OCI-LY7 (cell line): ENCODE data around the gene CDKN2B-AS1. TPM values are rescaled to one million over a fixed set of nuclear protein-coding genes. Genes with fewer than 3 reads are reported as not detected.

Experiments used
- BruUV-seq: library from RNA; stranded (reverse); fragments of 400-500 nt; replicated peaks from 2 replicates; lab custom pipeline; 2021; lab: Mats Ljungman, UMichigan
- CTCF ChIA-PET: fragments of 300-600 bp; sonication (Branson Sonifier 250); formaldehyde crosslinking; loops from one replicate; lab custom pipeline; 2022; ENCODE audit warnings: antibody characterized with exemption; ENCODE audit not compliant: unreplicated experiment; lab: Charles Lee
- POLR2A ChIA-PET: fragments of 300-600 bp; sonication (Branson Sonifier 250); formaldehyde crosslinking; loops from one replicate; lab custom pipeline; 2022; ENCODE audit warnings: antibody characterized with exemption; lab: Charles Lee
- DNase-seq: peaks from one replicate; pipeline ENCODE4 v3.0.0-alpha.2; 2015; ENCODE audit warnings: low spot score
- H2AFZ ChIP-seq: fragments of 200-600 bp; sonication (generic), shearing (Covaris generic); 2 replicates; pipeline ENCODE4 v1.6.1; 2014; ENCODE audit warnings: mild to moderate bottlenecking, antibody characterized with exemption, low read length, moderate library complexity
- H3K27ac ChIP-seq: fragments of 200-600 bp; sonication (generic); 2 replicates; pipeline ENCODE4 v1.5.1; 2014; ENCODE audit warnings: mixed run types, low read depth, mild to moderate bottlenecking, moderate library complexity, low read length, inconsistent platforms; ENCODE audit not compliant: poor library complexity, severe bottlenecking
- H3K36me3 ChIP-seq: fragments of 200-600 bp; sonication (generic); 2 replicates; pipeline ENCODE4 v1.6.1; 2014; ENCODE audit warnings: mild to moderate bottlenecking, antibody characterized with exemption, low read length, moderate library complexity, mixed read lengths; ENCODE audit not compliant: insufficient read depth
- H3K4me1 ChIP-seq: fragments of 200-600 bp; sonication (generic); 2 replicates; pipeline ENCODE4 v1.5.1; 2014; ENCODE audit warnings: mild to moderate bottlenecking, low read length; ENCODE audit not compliant: insufficient read depth, poor library complexity, severe bottlenecking
- H3K4me2 ChIP-seq: fragments of 200-600 bp; sonication (generic); 2 replicates; pipeline ENCODE4 v1.6.1; 2014; ENCODE audit warnings: mild to moderate bottlenecking, low read length
- H3K4me3 ChIP-seq: fragments of 200-600 bp; sonication (generic); 2 replicates; pipeline ENCODE4 v1.5.1; 2014; ENCODE audit warnings: mild to moderate bottlenecking, low read depth, low read length; ENCODE audit not compliant: poor library complexity, severe bottlenecking
- H3K79me2 ChIP-seq: fragments of 200-600 bp; sonication (generic); 2 replicates; pipeline ENCODE4 v1.6.1; 2016; ENCODE audit warnings: low read depth, mild to moderate bottlenecking, low read length, moderate library complexity, mixed read lengths; ENCODE audit not compliant: insufficient read depth
- H3K9me2 ChIP-seq: fragments of 200-600 bp; sonication (generic); 2 replicates; pipeline ENCODE4 v1.6.1; 2016; ENCODE audit warnings: mild to moderate bottlenecking, low read length, mixed read lengths; ENCODE audit not compliant: insufficient read depth
- H3K9me3 ChIP-seq: fragments of 200-600 bp; sonication (generic); 2 replicates; pipeline ENCODE4 v1.6.1; 2014; ENCODE audit warnings: mild to moderate bottlenecking, mixed run types, low read length, mixed read lengths
- H4K20me1 ChIP-seq: fragments of 200-600 bp; sonication (generic); 2 replicates; pipeline ENCODE4 v1.6.1; 2014; ENCODE audit warnings: mild to moderate bottlenecking, antibody characterized with exemption, low read length, moderate library complexity, mixed read lengths; ENCODE audit not compliant: insufficient read depth
- EZH2phosphoT487 ChIP-seq: fragments of 200-600 bp; sonication (generic); IDR thresholded peaks from 2 replicates; pipeline ENCODE4 v1.6.1; 2018; ENCODE audit warnings: low read depth, borderline replicate concordance, mild to moderate bottlenecking, mixed run types, antibody characterized with exemption, low read length, moderate library complexity, mixed read lengths
- intact Hi-C: fragments of 100-400 bp; cut with micrococcal nuclease; formaldehyde crosslinking; loops from one replicate; pipeline ENCODE4 v1.10.0; 2022; ENCODE audit not compliant: unreplicated experiment
- total RNA-seq, 2 experiments: library from RNA; depleted of rRNA in 1 of 2; stranded (reverse); fragments of >200 nt in 1 of 2; shearing (Covaris generic) in 1 of 2; gene quantifications; 2 replicates each; pipeline ENCODE4 v1.2.3, GENCODE V29; 2014 to 2022
- TF ChIP-seq, protein P1 (sequence below): fragments of 200-600 bp; sonication (generic); conservative IDR thresholded peaks from 2 replicates; pipeline ENCODE4 v1.5.1; 2014; ENCODE audit warnings: mild to moderate bottlenecking, antibody characterized with exemption, low read length, moderate library complexity, mixed read lengths

CDKN2B-AS1 gene
- total RNA-seq, 2 experiments from 2014 or later = 20.4 to 24.3 TPM

DNA sequence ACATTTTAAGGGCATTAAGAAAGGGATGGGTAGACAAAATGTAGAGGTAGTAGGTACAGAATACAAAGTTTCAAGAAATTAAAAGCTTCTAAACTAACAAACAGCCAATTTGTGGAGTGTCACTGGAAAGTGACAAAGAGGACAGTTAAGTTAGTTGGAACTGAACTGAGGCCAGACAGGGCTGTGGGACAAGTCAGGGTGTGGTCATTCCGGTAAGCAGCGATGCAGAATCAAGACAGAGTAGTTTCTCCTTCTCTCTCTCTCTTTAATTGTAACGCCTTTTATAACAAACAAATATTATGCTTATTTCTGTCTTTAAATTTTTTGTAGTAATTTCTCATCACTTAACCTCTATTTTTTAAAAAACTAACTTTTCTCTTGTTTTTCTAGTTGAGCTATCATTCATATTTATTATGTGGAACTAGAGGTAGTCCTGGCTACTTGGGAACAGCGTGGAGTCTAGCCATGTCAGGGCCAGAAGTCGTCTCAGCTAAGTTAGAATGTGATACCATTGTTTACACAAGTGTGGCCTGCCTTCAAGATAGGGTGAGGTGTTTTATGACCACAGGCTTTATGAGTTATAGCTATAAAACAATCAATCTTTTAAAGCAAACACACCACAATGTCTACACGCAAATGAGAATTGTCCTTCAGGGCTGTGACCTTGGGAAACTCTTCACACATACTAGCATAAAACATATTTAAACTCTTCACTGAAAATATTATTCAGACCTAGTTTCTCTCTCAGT, 129.8 kb downstream of the CDKN2B-AS1 start:
- Histone ChIP-seq H3K4me3 (no peak overlapping the region), H3K9me2 (no peaks in the 10 kb centered on the region), H3K4me1 (peaks cover 7% of the 10 kb centered on the region), H3K27ac (no peak overlapping the region), H3K4me2 (no peak overlapping the region), H3K79me2 (no peaks in the 10 kb centered on the region), H4K20me1 (no peaks in the 10 kb centered on the region), H3K9me3 (no peaks in the 10 kb centered on the region; the same call in 1 of the 2 replicates), H2AFZ (no peak overlapping the region), H3K36me3 (no peaks in the 10 kb centered on the region)
- POLR2A ChIA-PET = interaction anchor here (0.6 to 1.1 kb wide), 2 partner anchors 12 to 20 kb away, joined by 3 read pairs; no protein-coding TSS in a partner anchor
- DNase-seq = no peak
- BruUV-seq = no TSS peak
- CTCF ChIA-PET = no interaction called here
- TF ChIP-seq, protein P1, sequence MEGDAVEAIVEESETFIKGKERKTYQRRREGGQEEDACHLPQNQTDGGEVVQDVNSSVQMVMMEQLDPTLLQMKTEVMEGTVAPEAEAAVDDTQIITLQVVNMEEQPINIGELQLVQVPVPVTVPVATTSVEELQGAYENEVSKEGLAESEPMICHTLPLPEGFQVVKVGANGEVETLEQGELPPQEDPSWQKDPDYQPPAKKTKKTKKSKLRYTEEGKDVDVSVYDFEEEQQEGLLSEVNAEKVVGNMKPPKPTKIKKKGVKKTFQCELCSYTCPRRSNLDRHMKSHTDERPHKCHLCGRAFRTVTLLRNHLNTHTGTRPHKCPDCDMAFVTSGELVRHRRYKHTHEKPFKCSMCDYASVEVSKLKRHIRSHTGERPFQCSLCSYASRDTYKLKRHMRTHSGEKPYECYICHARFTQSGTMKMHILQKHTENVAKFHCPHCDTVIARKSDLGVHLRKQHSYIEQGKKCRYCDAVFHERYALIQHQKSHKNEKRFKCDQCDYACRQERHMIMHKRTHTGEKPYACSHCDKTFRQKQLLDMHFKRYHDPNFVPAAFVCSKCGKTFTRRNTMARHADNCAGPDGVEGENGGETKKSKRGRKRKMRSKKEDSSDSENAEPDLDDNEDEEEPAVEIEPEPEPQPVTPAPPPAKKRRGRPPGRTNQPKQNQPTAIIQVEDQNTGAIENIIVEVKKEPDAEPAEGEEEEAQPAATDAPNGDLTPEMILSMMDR = no peak
- no peak for TF ChIP-seq EZH2phosphoT487
- intact Hi-C loops = loop anchor here (5.0 kb wide), 1 partner anchor 312 kb away; no protein-coding TSS in a partner anchor

DNA sequence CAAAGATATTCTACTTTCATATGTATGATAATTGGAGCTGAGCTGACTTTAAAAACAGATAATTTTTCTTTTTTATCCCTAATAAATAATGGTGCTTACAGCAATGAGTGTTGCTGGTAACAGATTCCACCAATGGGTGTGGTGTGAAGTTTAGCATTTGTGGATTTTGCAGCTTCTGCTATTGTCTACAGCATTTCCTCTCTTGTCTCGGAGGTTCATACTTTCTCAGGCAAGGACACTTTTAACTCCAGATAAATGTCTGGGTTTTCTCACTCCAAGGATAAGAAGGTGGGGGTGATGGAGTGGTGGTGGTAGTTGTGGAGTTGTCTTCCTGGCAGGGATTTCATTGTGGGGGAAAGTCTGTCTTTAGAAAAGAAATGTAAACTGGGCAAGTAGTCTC, 134.5 kb downstream of the CDKN2B-AS1 start:
- Histone ChIP-seq H3K27ac (no peak overlapping the region), H3K9me3 (no peaks in the 10 kb centered on the region), H3K9me2 (no peaks in the 10 kb centered on the region), H3K36me3 (no peaks in the 10 kb centered on the region), H3K4me2 (peak overlapping the region; percentile 56), H3K4me1 (peaks cover 24% of the 10 kb centered on the region), H3K4me3 (no peak overlapping the region), H3K79me2 (no peaks in the 10 kb centered on the region), H2AFZ (peak overlapping the region; percentile 96), H4K20me1 (no peaks in the 10 kb centered on the region)
- no peak for DNase-seq
- CTCF ChIA-PET = no interaction called here
- TF ChIP-seq EZH2phosphoT487 = no peak
- TF ChIP-seq, protein P1 = no peak
- POLR2A ChIA-PET = no interaction called here
- BruUV-seq = no TSS peak
- intact Hi-C loops = no loop called here

- H3K9me3 ChIP-seq = no peaks in the 10 kb centered on the region
- POLR2A ChIA-PET = interaction anchor here (0.7 to 1.0 kb wide), 5 partner anchors 11 to 88 kb away, joined by 3 read pairs; no protein-coding TSS in a partner anchor
- H3K4me1 ChIP-seq = peaks cover 24% of the 10 kb centered on the region
- no peaks in the 10 kb centered on the region for H4K20me1 ChIP-seq
- intact Hi-C loops = no loop called here
- H3K4me3 ChIP-seq = peak overlapping the region; percentile 25
- no peaks in the 10 kb centered on the region for H3K9me2 ChIP-seq
- no peaks in the 10 kb centered on the region for H3K79me2 ChIP-seq
- no peak overlapping the region for H3K27ac ChIP-seq
- H3K4me2 ChIP-seq = peak overlapping the region; percentile 56
- TF ChIP-seq EZH2phosphoT487 = no peak
- TF ChIP-seq, protein P1 = no peak
- CTCF ChIA-PET = no interaction called here
- H3K36me3 ChIP-seq = no peaks in the 10 kb centered on the region
- H2AFZ ChIP-seq = peak overlapping the region; percentile 96
- no TSS peak for BruUV-seq
- DNase-seq = no peak
Measured at GRCh38 chr9:22129633-22130032, 135.0 kb downstream of the CDKN2B-AS1 start.
